ENCODE measurements around the gene PANX3.

The PANX3 gene
- 0 reads per million in 3 donors for total RNA-seq

DNA sequence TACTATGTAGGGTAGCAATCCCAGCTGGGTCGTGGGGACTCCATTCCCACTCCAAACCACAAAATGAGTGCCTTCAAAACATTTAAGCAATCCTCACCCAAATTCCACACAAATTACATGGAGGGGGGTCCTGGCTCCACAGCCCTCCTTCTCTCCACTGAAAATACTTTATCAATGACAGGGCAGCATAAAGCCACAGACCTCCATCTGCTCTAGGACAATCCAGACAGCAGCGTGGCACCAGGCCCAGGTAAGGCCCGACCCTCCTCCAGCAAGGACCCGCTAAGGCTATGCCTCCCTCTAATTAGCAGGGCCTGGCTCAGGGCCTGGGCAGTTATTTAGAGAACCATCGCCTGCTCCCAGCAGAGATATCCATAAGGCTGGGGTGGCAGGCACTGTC, at the start of gene PANX3:
PANX3 (plus strand) TSS at position 365 of the 400 bp plus-strand sequence. CDS start 129 bp downstream, outside the sequence.
- no peak for DNase-seq
- Histone ChIP-seq H3K27me3 (replicated peaks; ENCODE audit: control insufficient read depth, insufficient read depth, low read length, poor library complexity, severe bottlenecking) (no peaks in the 10 kb centered on the region), H3K36me3 (ENCODE audit: control insufficient read depth, insufficient read depth, low read length) (no peaks in the 10 kb centered on the region), H3K27ac (ENCODE audit: insufficient read depth, low read length, poor library complexity, severe bottlenecking) (no peak within 1 kb of the TSS), H3K4me3 (ENCODE audit: insufficient read depth, low read depth, low read length, poor library complexity, severe bottlenecking) (no peak within 1 kb of the TSS), H3K9me3 (ENCODE audit: control insufficient read depth, low read length) (no peaks in the 10 kb centered on the region), H3K4me1 (ENCODE audit: control insufficient read depth, insufficient read depth, low read length, poor library complexity, severe bottlenecking) (no peaks in the 10 kb centered on the region)

DNA sequence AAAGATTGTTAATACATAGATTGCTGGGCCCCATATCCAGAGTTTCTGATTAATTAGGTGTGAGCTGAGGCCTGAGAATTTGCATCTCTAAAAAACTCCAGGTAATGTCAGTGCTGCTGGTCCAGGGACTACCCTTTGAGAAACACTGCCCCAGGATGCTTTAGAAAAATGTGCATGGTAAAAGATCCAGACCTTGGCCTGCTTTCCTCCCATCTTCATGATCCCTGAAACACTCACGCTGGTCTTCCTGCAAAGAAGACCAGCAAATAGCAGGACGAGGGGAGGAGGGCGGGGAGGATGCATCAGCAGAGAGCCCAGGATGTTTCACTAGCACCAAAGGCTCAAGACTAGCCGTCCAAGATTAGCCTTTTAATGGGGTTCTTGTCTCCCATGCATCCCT, 41.5 kb upstream of the PANX3 start, which contains the start of gene OR8A1:
OR8A1 (plus strand) TSS at position 301 of the 400 bp plus-strand sequence. CDS start 123 bp downstream, outside the sequence.
- no peaks in the 10 kb centered on the region for H3K36me3 ChIP-seq (ENCODE audit: control insufficient read depth, insufficient read depth, low read length)
- H3K27me3 ChIP-seq (replicated peaks; ENCODE audit: control insufficient read depth, insufficient read depth, low read length, poor library complexity, severe bottlenecking), result no peaks in the 10 kb centered on the region
- no peak within 1 kb of the TSS for H3K4me3 ChIP-seq (ENCODE audit: insufficient read depth, low read depth, low read length, poor library complexity, severe bottlenecking)
- no peak within 1 kb of the TSS for H3K27ac ChIP-seq (ENCODE audit: insufficient read depth, low read length, poor library complexity, severe bottlenecking)
- no peaks in the 10 kb centered on the region for H3K9me3 ChIP-seq (ENCODE audit: control insufficient read depth, low read length)
- DNase-seq, result no peak
- no peaks in the 10 kb centered on the region for H3K4me1 ChIP-seq (ENCODE audit: control insufficient read depth, insufficient read depth, low read length, poor library complexity, severe bottlenecking)

DNA sequence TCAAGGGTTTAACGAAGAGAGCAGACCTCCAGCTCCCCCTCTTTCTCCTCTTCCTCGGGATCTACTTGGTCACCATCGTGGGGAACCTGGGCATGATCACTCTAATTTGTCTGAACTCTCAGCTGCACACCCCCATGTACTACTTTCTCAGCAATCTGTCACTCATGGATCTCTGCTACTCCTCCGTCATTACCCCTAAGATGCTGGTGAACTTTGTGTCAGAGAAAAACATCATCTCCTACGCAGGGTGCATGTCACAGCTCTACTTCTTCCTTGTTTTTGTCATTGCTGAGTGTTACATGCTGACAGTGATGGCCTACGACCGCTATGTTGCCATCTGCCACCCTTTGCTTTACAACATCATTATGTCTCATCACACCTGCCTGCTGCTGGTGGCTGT, 41.1 kb upstream of the PANX3 start:
- no peaks in the 10 kb centered on the region for H3K4me1 ChIP-seq (ENCODE audit: control insufficient read depth, insufficient read depth, low read length, poor library complexity, severe bottlenecking)
- no peak overlapping the region for H3K4me3 ChIP-seq (ENCODE audit: insufficient read depth, low read depth, low read length, poor library complexity, severe bottlenecking)
- DNase-seq, result no peak
- H3K27me3 ChIP-seq (replicated peaks; ENCODE audit: control insufficient read depth, insufficient read depth, low read length, poor library complexity, severe bottlenecking), result no peaks in the 10 kb centered on the region
- H3K9me3 ChIP-seq (ENCODE audit: control insufficient read depth, low read length), result no peaks in the 10 kb centered on the region
- no peak overlapping the region for H3K27ac ChIP-seq (ENCODE audit: insufficient read depth, low read length, poor library complexity, severe bottlenecking)
- no peaks in the 10 kb centered on the region for H3K36me3 ChIP-seq (ENCODE audit: control insufficient read depth, insufficient read depth, low read length)

DNA sequence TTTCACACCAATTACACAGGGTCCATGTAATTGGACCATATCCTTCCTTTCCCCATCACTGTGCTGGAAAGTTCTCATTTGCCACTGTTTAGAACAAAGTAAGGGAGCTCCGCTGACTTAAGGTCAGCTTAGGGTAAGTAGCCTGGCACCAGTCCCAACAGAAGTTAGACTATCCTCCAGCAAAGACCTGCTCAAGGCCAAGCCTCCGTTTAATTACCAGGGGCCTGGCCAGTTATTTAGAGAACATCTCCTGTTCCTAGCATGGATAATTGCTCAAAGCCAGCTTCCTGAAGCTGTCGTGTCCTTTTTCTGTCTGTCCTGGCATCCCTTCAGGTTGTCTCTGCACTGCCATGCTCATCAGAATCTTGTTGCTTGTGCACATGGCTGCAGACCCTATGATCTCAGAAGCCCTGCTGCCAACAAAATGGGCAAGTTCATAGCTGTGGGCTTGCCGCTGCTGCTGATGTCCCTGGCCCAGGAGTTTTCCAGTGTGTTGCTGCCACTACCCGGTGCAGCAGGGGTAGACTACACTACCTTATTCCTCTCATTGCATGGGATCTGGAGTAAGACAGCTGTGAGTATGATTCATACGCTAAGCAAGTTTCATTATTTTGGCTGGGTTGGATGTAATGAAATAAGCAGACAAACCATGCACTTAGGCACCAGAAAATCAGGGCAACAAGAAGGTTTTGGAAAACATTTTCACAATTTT, 33.4 kb upstream of the PANX3 start:
- no peak overlapping the region for H3K27ac ChIP-seq (ENCODE audit: insufficient read depth, low read length, poor library complexity, severe bottlenecking)
- no peaks in the 10 kb centered on the region for H3K4me1 ChIP-seq (ENCODE audit: control insufficient read depth, insufficient read depth, low read length, poor library complexity, severe bottlenecking)
- H3K27me3 ChIP-seq (replicated peaks; ENCODE audit: control insufficient read depth, insufficient read depth, low read length, poor library complexity, severe bottlenecking), result no peaks in the 10 kb centered on the region
- no peaks in the 10 kb centered on the region for H3K9me3 ChIP-seq (ENCODE audit: control insufficient read depth, low read length)
- no peak for DNase-seq
- H3K4me3 ChIP-seq (ENCODE audit: insufficient read depth, low read depth, low read length, poor library complexity, severe bottlenecking), result no peak overlapping the region
- H3K36me3 ChIP-seq (ENCODE audit: control insufficient read depth, insufficient read depth, low read length), result no peaks in the 10 kb centered on the region

- no peaks in the 10 kb centered on the region for H3K9me3 ChIP-seq (ENCODE audit: control insufficient read depth, low read length)
- no peak overlapping the region for H3K4me3 ChIP-seq (ENCODE audit: insufficient read depth, low read depth, low read length, poor library complexity, severe bottlenecking)
- H3K36me3 ChIP-seq (ENCODE audit: control insufficient read depth, insufficient read depth, low read length), result no peaks in the 10 kb centered on the region
- H3K27me3 ChIP-seq (replicated peaks; ENCODE audit: control insufficient read depth, insufficient read depth, low read length, poor library complexity, severe bottlenecking), result no peaks in the 10 kb centered on the region
- no peak for DNase-seq
- no peak overlapping the region for H3K27ac ChIP-seq (ENCODE audit: insufficient read depth, low read length, poor library complexity, severe bottlenecking)
- H3K4me1 ChIP-seq (ENCODE audit: control insufficient read depth, insufficient read depth, low read length, poor library complexity, severe bottlenecking), result no peaks in the 10 kb centered on the region
Observed at GRCh38 chr11:124578761-124579160, 32.5 kb upstream of the PANX3 start.

DNA sequence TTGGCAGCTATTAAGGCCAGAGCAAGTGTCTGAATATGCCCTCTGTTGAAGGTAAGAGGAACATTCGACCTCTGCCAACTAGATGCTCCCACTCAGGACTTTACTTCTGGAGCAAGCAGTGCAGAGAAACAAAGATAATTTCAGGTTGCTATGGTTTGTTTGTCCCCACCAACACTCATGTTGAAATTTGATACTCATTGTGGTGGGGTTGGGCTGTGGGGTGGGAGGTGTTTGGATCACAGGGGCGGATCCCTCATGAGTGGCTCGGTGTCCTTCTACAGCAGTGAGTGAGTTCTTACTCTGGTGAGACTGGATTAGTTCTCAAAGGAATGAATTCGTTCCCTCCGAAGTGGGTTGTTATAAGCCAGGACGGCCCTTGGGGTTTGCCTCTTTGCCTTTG, 29.4 kb upstream of the PANX3 start:
- Histone ChIP-seq H3K27me3 (replicated peaks; ENCODE audit: control insufficient read depth, insufficient read depth, low read length, poor library complexity, severe bottlenecking) (no peaks in the 10 kb centered on the region), H3K27ac (ENCODE audit: insufficient read depth, low read length, poor library complexity, severe bottlenecking) (no peak overlapping the region), H3K4me3 (ENCODE audit: insufficient read depth, low read depth, low read length, poor library complexity, severe bottlenecking) (no peak overlapping the region), H3K4me1 (ENCODE audit: control insufficient read depth, insufficient read depth, low read length, poor library complexity, severe bottlenecking) (no peaks in the 10 kb centered on the region), H3K36me3 (ENCODE audit: control insufficient read depth, insufficient read depth, low read length) (no peaks in the 10 kb centered on the region), H3K9me3 (ENCODE audit: control insufficient read depth, low read length) (no peaks in the 10 kb centered on the region)
- DNase-seq, result no peak

- Histone ChIP-seq H3K27ac (ENCODE audit: insufficient read depth, low read length, poor library complexity, severe bottlenecking) (no peak overlapping the region), H3K9me3 (ENCODE audit: control insufficient read depth, low read length) (no peaks in the 10 kb centered on the region), H3K27me3 (replicated peaks; ENCODE audit: control insufficient read depth, insufficient read depth, low read length, poor library complexity, severe bottlenecking) (no peaks in the 10 kb centered on the region), H3K4me3 (ENCODE audit: insufficient read depth, low read depth, low read length, poor library complexity, severe bottlenecking) (no peak overlapping the region), H3K4me1 (ENCODE audit: control insufficient read depth, insufficient read depth, low read length, poor library complexity, severe bottlenecking) (no peaks in the 10 kb centered on the region), H3K36me3 (ENCODE audit: control insufficient read depth, insufficient read depth, low read length) (no peaks in the 10 kb centered on the region)
- no peak for DNase-seq
Observed at GRCh38 chr11:124582565-124582964, 28.7 kb upstream of the PANX3 start.

GRCh38 chr11:124583781-124584180, 27.4 kb upstream of the PANX3 start:
- H3K27me3 ChIP-seq (replicated peaks; ENCODE audit: control insufficient read depth, insufficient read depth, low read length, poor library complexity, severe bottlenecking), result no peaks in the 10 kb centered on the region
- no peak for DNase-seq
- H3K36me3 ChIP-seq (ENCODE audit: control insufficient read depth, insufficient read depth, low read length), result no peaks in the 10 kb centered on the region
- no peaks in the 10 kb centered on the region for H3K9me3 ChIP-seq (ENCODE audit: control insufficient read depth, low read length)
- H3K27ac ChIP-seq (ENCODE audit: insufficient read depth, low read length, poor library complexity, severe bottlenecking), result no peak overlapping the region
- no peak overlapping the region for H3K4me3 ChIP-seq (ENCODE audit: insufficient read depth, low read depth, low read length, poor library complexity, severe bottlenecking)
- no peaks in the 10 kb centered on the region for H3K4me1 ChIP-seq (ENCODE audit: control insufficient read depth, insufficient read depth, low read length, poor library complexity, severe bottlenecking)

DNA sequence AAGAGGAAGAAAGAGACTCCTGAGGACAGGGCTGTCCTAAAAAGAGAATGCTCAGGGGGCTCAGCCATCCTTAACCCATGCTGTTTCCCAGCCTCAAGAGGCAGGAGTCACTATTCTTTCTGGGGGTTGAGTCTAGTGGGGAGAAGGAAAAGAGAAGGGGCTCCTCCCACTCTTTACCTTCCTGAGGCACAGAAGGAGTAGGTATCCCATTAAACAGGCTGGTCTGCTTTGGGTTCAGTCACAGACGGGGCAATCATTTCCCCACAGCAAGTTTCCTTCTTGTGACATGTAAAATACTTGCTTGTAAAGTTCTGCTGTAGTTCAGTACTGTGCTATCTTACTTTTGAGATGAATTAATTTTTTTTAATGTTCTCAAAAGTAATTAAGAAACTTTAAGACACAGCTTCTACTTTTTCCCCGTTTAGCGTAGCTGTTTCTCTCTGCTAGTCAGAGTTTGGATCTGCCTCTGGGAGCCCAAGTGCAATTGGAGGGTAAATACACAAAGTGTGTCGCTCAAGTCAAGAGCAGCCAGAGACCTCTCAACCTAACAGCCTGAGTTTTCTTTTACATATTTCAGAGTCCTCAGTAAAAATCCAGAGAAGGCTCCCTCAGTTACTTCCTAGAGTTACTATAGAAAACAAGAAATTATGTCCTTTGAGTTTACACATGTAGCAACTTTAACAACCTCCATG, 26.4 kb upstream of the PANX3 start:
- Histone ChIP-seq H3K36me3 (ENCODE audit: control insufficient read depth, insufficient read depth, low read length) (no peaks in the 10 kb centered on the region), H3K9me3 (ENCODE audit: control insufficient read depth, low read length) (no peaks in the 10 kb centered on the region), H3K4me3 (ENCODE audit: insufficient read depth, low read depth, low read length, poor library complexity, severe bottlenecking) (no peak overlapping the region), H3K27ac (ENCODE audit: insufficient read depth, low read length, poor library complexity, severe bottlenecking) (no peak overlapping the region), H3K4me1 (ENCODE audit: control insufficient read depth, insufficient read depth, low read length, poor library complexity, severe bottlenecking) (no peaks in the 10 kb centered on the region), H3K27me3 (replicated peaks; ENCODE audit: control insufficient read depth, insufficient read depth, low read length, poor library complexity, severe bottlenecking) (no peaks in the 10 kb centered on the region)
- DNase-seq, result no peak

GRCh38 chr11:124586238-124586860, 24.9 kb upstream of the PANX3 start:
- no peaks in the 10 kb centered on the region for H3K27me3 ChIP-seq (replicated peaks; ENCODE audit: control insufficient read depth, insufficient read depth, low read length, poor library complexity, severe bottlenecking)
- no peaks in the 10 kb centered on the region for H3K9me3 ChIP-seq (ENCODE audit: control insufficient read depth, low read length)
- H3K4me3 ChIP-seq (ENCODE audit: insufficient read depth, low read depth, low read length, poor library complexity, severe bottlenecking), result no peak overlapping the region
- H3K27ac ChIP-seq (ENCODE audit: insufficient read depth, low read length, poor library complexity, severe bottlenecking), result no peak overlapping the region
- no peaks in the 10 kb centered on the region for H3K4me1 ChIP-seq (ENCODE audit: control insufficient read depth, insufficient read depth, low read length, poor library complexity, severe bottlenecking)
- DNase-seq, result peak in 1 of 3 donors; percentile 10
- no peaks in the 10 kb centered on the region for H3K36me3 ChIP-seq (ENCODE audit: control insufficient read depth, insufficient read depth, low read length)

All from effector memory CD4-positive, alpha-beta T cell (primary cell).